HG03175 (cell line): ENCODE results near the gene SLC25A48.
"Not testable (repeated sequence)": the region's sequence is repeated elsewhere in the genome, so short reads cannot be mapped to it uniquely, and the experiment has no call there.

Experiments
- ATAC-seq: cut with Tn5 transposase; IDR thresholded peaks from one replicate; pipeline ENCODE4 v1.9.1; 2021; ENCODE audit warnings: mild to moderate bottlenecking, moderate library complexity; ENCODE audit not compliant: unreplicated experiment

Gene SLC25A48

GRCh38 chr5:135851915-135852845 is 17.7 kb downstream of the SLC25A48 start:
- ATAC-seq: no peak

- no peak for ATAC-seq
Measured at GRCh38 chr5:135857630-135858311, 23.3 kb downstream of the SLC25A48 start.

DNA sequence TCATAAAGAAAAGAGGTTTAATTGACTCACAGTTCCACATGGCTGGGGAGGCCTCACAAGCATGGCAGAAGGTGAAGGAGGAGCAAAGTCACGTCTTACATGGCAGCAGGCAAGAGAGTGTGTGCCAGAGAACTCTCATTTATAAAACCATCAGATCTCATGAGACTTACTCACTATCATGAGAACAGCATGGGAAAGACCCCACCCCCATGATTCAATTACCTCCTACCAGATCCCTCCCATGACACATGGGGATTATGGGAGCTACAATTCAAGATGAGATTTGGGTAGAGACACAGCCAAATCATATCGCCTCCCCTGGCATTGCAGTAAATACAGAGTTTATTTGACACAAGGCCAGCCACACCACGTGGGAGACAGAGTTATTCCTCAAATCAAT is 24.7 kb downstream of the SLC25A48 start:
- not testable (repeated sequence) for ATAC-seq

DNA sequence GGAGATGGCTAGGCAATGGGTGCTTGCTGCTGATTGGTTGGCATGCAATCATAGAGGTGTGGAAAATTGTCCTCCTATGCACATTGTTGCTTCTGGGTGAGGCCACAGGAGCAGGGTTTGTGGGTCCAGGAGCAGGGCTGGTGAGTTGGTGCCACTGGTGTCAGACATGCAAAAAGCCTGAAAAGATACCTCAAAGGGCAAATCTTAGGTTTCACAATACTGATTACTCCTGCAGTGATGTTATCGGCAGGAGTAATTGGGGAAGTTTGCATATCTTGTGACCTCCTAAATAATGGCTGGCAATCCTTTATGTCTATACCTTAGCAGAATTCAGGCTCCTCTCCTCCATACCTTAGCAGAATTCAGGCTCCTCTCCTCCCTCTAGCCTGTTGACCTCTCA is 25.2 kb downstream of the SLC25A48 start:
- ATAC-seq: no peak

- ATAC-seq: no peak
Measured at GRCh38 chr5:135861641-135862040, 27.2 kb downstream of the SLC25A48 start.

- ATAC-seq: no peak
Measured at GRCh38 chr5:135862086-135862485, 27.6 kb downstream of the SLC25A48 start.

GRCh38 chr5:135862744-135863143 is 28.3 kb downstream of the SLC25A48 start:
- ATAC-seq: no peak

DNA sequence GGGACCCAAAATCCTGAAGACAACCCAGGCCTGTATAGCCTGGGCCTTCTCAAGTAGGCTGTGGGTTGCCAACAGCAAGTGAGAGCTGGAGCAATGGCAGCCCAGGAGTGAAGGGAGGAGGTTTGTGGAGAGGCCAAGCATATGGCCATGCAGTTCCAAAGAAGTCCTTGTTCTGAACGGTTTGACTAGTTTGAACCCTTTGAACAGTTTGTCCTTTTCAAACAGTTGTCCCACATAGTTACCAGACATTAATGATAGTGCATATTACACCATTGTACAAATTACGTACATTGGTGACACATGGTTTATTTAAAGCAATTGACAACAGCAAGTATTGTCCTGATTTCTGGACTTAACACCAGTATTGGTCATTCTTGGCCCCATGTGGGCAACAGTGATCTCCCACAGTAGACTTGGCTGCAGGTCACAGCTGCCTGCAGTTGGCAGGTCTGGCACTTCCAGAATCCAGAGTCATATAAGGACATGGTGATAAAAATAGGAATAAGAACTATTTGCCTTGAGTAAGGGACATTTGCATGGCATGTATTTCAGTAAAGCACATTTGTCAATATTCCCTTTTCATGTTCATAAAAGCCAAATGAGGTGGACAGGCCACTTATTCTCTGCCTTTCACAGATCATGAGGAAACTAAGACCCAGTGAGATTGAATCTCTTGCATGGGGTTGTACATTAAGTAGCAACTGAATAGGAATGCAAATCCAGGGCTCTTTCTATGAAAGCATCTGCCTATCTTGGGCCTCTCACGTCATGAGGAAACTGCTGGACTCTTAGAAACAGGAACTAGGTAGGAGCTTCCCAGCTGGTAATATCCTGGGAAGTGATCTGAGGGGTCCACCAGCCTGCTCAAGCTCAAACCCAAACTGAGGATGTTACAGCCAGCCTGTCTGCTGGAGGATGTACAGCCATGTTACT is 30.3 kb downstream of the SLC25A48 start:
- ATAC-seq: no peak

GRCh38 chr5:135866016-135866415 is 31.6 kb downstream of the SLC25A48 start:
- ATAC-seq: no peak

DNA sequence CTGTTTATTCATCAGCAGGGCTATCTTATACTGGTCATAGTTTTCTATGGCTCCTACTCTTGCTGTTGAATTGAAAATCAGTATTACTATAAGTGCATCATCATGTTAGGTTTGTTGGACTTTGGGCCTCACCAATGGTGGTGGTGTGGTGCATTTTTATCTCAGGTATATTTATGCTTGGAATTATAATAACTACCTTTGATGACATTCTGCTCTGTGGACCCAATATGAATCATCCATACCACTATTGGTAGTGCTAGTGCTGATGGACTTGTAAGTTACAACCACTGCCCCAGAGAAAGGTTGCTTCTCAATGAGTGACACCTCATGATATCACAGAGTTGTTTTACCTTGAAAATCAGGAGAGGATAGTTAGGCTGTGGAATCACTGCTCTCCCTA is 33.1 kb downstream of the SLC25A48 start:
- no peak for ATAC-seq

DNA sequence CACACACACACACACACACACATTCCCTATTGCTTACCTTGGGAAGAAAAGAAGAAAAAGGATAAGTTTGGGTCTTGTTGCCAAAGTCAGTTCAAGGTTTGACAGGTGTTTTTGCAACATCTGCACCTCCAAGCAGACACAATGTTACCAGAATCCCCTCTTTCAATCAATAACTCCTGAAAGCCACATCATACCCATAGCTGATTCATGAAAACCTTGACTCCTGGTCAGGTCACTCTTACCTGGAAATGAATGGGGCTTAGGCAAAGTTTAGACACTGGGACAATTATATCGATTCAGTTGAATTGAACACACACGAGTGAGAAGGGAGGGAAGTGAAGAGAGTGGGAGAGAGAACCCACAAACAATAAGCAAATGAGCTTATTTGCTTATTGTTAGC is 34.2 kb downstream of the SLC25A48 start:
- ATAC-seq: no peak

DNA sequence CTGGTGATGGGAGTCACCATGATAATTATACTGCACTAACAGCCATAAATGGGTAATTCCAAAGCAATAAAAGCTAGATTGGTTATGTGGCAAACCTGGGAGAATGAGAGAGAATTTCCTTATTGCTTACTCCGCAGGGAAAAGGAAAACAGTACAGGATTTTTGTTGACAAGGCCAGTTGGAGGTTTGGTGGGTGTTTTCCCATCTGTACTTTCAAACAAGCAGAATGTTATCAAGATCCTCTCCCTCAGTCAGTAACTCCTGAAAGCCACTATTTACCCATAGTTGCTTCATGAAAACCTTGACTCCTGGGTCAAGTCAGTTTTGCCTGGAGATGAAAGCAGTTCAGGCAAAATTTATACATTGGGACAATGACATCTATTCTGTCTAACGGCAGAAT is 34.8 kb downstream of the SLC25A48 start:
- no peak for ATAC-seq

- no peak for ATAC-seq
Measured at GRCh38 chr5:135869935-135870334, 35.5 kb downstream of the SLC25A48 start.

GRCh38 chr5:135871268-135871915 is 36.9 kb downstream of the SLC25A48 start:
- ATAC-seq: no peak

- ATAC-seq: no peak
Measured at GRCh38 chr5:135873831-135874230, 39.4 kb downstream of the SLC25A48 start.

DNA sequence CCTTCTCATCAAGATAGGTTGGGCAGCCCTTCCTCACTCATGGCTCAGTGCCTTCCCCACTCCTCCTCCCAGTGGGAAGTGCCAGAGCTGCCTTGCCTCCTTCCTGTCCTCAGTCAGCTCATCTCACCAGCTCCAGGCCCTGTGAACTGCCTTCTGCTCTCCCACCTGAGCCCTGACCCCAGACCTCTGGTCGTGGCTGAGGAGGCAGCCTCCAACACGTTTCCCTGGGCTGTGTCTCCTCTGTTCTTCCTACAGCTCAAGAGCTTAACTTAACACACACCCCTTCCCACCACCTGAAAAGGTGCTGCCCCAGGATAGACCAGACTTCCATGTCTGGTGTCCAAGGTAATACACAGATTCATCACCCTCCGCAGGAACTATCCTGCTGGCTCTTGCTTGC is 40.0 kb downstream of the SLC25A48 start:
- no peak for ATAC-seq

- ATAC-seq: no peak
Measured at GRCh38 chr5:135875567-135875966, 41.1 kb downstream of the SLC25A48 start.

DNA sequence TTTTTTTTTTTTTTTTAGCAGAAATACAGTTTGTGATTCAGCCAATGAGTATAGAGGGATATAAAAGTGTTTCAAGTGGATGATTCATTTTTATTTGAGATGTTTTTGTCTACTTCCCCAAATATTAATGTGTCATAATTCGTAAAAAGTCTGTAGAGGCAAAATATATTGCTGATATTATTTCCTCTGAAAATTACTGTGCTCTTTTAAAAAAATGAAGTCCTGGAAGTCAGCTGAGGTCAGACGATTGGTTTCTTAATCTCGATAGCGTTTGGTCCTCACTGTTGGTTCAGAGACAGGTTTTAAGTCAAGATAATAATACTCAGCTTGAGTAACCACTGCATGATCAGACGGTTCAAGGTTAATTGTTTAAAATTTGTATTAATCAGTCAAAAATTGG is 41.7 kb downstream of the SLC25A48 start:
- ATAC-seq: no peak

GRCh38 chr5:135877570-135878155 is 43.2 kb downstream of the SLC25A48 start:
- ATAC-seq: no peak

- no peak for ATAC-seq
Measured at GRCh38 chr5:135878156-135878620, 43.7 kb downstream of the SLC25A48 start.
